Hematopoietic multipotent progenitor cell treated with erythropoietin and hydrocortisone succinate and interleukin-3 and kit ligand, for 4 days (in vitro differentiated cells): ENCODE results near the gene COL9A3.

Source experiments
- DNase-seq: peaks from one replicate; pipeline ENCODE4 v3.0.0-alpha.2; 2015

Gene COL9A3

GRCh38 chr20:62825986-62826645 is 9.3 kb downstream of the COL9A3 start:
- no peak for DNase-seq

GRCh38 chr20:62826646-62827310 is 9.9 kb downstream of the COL9A3 start:
- DNase-seq, result no peak

DNA sequence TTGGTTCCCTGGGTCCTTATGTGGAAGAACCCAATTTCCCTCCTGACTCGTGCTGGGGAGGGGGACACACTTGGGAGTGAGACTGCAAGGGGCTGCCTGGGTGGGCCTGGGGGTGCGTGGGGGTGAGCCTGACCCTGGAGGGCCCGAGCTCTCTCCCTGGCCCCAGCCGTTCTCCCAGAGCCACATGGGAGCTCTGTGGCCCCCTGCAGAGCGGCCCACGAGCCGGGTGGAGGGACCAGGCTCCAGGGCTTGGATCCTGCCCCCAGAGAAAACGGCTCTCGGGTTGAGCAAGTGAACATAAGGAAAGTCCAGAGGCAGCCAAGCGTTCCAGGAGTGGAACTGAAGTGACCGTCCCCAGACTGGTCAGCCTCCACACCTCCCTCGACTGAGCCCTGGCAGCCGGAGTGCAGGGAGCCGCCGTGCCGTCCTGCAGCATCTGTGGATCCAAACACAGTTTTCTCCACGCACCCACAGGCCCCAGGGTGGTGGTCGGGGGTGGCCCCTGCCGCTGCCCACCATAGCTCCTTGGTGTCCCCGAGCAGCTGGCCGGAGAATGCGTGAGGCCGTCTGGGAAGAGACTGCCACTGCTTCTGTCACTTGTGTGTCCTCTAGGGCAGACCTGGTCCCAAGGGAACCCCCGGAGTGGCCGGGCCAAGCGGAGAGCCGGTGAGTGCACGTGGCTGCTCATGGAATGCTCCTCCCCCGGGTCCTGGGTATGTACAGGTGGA is 10.6 kb downstream of the COL9A3 start:
- no peak for DNase-seq

- no peak for DNase-seq
Measured at GRCh38 chr20:62828051-62828450, 11.2 kb downstream of the COL9A3 start.

GRCh38 chr20:62828511-62829230 is 11.8 kb downstream of the COL9A3 start:
- no peak for DNase-seq

DNA sequence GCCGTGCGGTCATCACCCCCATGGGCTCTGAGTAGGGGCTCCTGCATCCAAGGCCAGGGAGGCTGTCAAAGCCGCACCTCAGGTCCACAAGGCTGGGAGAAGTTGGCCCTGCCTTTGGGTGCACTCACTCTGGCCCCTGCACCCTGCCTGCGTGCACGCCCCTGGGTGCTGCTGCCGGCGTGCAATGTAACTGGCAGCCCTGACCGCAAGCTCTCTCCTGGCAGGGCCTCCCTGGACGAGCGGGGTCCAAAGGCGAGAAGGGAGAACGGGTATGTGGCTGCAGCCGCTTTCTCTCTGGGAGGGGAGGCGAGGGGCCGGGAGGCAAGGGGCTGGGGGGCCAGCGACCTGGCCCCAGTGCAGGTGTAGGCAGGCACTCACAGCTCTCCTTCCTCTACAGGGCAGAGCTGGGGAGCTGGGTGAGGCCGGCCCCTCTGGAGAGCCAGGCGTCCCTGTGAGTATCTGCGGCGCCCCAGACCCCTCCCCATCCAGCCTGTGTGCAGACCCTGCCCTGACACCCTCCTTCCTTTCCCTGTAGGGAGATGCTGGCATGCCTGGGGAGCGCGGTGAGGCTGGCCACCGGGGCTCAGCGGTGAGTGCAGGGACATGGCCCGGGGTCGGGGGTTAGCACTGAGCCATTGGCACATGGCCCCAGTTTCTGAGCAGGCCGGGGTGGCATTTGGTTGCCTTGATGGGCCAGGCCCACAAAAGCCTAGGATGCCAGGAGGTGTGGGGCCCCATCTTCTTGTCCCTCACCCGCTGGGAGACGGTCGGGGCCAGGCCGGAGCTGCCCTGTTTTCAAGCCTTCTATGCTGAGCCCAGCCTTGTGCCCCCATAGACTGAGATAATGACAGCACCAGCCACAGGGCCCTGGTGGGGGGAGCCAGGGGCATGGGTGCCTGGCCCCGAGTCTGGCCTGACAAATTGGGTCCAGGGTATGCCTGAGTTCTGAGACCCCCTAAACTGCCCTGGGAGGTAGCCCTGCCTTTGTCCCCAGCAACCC is 12.7 kb downstream of the COL9A3 start:
- no peak for DNase-seq

DNA sequence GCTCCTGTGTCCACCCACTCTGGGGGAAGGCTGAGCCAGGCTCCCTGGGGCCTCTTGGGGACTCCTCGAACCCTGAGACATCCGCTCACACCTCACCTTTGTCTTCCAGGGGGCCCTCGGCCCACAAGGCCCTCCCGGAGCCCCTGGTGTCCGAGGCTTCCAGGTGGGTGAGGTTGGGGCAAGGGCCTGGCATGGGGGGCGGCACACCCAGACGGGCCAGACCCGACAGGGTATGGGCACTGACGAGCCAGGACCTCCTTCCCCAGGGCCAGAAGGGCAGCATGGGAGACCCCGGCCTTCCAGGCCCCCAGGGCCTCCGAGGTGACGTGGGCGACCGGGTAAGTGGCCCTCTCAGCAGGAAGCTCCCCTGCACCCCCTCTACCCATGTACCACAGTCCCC is 13.4 kb downstream of the COL9A3 start:
- DNase-seq, result no peak

DNA sequence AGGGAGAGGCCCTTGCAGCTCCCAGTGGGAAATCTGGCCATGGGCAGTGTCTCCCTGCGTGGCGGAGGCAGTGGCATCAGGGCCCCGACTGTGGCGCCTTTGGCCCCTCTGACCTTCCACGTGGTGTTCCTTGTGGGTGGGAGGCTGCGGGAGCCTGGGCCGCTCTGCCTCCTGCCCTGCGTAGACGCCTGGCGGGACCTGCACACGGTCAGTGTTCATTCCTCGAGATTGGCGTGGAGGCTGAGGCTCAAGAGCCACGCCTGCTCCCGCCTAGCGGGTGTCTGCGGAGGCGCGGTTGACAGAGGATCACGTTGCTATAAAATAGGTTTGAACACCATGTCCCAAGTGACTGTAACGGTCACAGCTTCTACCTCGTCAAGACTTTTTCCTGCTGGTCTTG is 14.0 kb downstream of the COL9A3 start:
- DNase-seq, result no peak

DNA sequence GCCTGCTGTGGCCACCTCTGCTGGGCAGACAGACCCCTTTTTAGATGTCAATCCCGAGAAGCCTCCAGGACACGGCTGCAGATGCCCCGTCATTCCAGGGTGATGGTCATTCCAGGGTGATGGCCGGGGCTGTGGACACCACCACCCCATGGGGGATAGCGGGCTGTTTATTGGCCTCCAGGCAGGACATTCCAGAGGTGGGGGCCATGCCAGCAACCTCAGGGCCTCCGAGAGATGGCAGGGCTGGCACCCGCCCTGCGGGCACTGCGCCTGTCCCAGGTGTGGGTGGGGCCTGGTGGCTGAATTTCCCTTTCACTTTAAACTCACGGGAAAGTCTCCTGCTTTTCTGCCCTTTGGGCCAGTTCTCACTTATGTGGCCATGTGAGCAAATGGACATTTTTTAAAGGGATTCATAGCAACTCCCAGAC is 14.5 kb downstream of the COL9A3 start:
- DNase-seq, result no peak

GRCh38 chr20:62831854-62832211 is 15.0 kb downstream of the COL9A3 start:
- no peak for DNase-seq

DNA sequence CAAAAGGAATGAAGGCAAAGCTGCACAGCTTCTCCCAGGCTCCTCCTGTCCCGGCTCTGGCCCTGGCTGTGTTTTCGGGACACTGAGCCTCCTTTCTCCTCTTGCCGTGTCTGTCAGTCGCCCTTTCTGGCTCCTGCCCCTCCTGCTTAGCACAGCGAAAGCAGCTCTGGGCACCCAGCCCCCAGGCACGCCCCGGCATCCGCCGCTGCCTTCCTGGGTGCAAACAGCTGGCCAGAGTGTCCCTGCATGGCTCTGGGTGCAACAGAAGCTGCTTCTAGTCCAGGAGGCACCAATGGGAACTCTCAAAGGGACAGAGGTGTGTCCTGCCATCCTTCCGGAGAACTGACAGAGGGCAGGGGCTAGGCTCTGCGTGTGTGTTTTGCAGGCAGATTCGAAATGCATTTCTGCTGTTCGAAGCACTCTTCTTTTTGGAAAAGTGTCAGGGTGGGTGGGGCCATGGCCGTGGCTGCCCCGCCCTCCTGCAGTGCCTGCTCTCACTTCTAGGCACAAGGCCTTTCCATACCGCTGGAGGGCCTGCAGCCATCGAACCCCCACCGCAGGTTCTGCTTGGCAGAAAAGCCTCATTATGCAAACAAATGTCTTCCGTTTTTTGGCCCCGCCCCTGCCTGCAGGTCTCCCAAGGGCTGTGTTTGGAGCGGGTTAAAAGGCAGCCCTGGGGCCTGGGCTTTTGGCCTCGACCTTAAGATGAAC is 15.5 kb downstream of the COL9A3 start:
- peak; percentile 95 for DNase-seq

- no peak for DNase-seq
Measured at GRCh38 chr20:62832951-62833391, 16.1 kb downstream of the COL9A3 start.

DNA sequence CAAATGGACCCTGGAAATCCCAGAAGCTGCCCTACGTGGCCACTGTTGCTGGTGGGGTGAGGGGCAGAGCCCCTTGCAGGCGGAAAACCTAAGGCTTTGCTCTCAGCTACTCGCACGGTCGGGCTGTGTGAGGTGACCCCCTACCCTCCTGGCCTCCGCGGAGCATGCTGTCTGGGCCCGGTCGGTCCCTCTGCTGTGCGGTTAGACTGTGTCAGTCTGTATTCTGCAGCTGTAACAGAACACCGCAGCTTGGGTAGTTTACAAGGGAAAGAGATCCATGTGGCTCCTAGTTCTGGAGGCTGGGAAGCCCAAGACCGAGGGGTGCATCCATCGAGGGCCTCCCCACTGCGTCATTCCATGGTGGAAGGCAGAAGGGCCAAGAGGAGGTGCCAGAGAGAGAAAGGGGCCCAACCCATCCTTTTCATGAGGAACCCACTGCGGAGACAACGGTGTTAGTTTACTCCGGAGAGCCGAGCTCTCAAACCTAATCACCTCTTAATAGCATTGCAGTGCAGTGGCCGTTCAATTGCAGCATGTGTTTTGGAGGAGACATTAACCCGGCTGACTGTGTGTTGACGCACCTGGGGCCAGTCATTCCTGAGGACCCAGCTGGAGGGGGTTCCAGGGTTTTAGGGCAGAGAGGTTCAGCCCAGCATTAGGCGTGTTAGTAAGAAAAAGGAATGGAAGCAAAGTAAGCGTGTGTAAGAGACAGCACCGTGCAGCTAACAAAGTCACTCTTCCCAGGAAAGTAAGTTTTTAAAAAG is 18.3 kb downstream of the COL9A3 start:
- DNase-seq, result no peak

GRCh38 chr20:62835931-62836861 is 19.3 kb downstream of the COL9A3 start:
- no peak for DNase-seq

GRCh38 chr20:62836967-62837490 is 20.2 kb downstream of the COL9A3 start:
- no peak for DNase-seq

GRCh38 chr20:62837790-62838127 is 20.9 kb downstream of the COL9A3 start:
- DNase-seq, result no peak

DNA sequence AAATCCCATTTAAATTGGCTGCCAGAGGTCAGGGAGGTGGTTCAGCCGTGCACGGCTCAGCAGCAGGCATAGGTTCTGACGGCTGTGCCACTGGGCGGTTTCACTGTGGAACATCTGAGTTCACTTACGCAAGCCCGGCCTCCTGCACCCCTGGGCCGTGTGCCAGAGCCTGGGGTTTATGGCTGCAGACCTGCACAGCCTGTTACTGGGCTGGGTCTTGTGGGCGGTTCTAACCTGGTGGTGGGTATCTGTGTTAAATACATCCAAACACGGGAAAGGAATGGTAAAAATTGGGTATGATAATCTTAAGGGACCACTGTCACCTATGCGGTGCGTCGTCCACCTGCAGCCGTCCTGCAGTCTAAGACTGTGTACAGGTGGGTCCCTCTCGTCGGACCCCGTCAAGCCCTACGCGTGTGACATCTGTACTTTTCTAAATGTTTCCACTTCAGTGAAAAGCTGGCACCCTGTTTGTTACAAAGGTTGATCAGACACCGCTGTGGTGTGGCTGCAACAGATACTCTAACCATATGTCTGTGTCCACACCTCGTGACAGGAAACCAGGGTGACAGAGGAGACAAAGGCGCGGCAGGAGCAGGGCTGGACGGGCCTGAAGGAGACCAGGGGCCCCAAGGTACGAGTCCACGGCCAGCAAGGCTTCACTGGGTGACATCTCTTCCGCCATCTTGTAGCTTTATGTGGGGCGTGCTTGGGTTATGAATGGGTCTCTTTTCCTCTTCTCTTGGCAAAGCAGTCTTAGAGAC is 21.5 kb downstream of the COL9A3 start:
- peak; percentile 70 for DNase-seq

DNA sequence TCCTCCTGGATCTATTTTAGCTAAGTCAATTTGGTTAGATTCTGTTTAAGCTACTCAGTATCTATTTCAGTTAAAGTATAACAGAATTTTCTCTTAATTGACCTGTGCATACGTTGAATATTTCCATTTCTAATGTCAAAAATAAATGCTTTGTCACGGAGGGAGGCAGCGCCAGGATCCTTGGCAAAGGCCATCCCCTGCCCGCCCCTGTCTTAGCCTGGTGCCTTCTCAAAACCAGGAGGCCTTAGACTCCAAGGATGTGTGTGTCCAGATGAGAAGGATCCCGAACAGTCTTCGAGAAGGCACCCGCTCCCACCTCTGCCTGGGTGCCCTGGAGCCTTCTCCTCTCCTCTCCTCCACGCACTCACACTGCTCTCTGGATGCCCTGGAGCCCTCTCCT is 22.4 kb downstream of the COL9A3 start:
- no peak for DNase-seq

DNA sequence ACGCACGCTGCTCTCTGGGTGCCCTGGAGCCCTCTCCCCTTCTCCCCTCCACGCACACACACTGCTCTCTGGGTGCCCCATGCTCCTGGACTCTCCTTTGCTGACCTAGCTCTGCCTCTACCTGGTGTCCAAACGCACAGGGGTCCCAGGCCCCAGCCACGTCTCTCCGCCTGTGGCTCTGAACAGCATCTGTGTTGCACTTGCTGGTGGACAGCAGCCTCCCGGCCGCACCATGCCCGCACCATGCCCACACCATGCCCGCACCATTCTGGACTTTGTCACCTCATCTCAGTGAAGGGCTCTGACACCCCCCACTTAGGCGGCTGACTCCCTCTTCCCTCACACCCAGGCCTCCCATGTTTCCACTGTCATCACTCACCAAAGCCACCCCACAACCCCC is 23.0 kb downstream of the COL9A3 start:
- no peak for DNase-seq
